Measurements from ENCODE around the gene KCNQ1OT1. TPM values are rescaled to one million over a fixed set of nuclear protein-coding genes. Genes with fewer than 3 reads are reported as not detected.

Gene KCNQ1OT1
- polyA plus RNA-seq, 12 donors: 0.53 to 4.4 (median 1.6) TPM

- no peak for DNase-seq
Measured at GRCh38 chr11:2584812-2585565, 114.8 kb downstream of the KCNQ1OT1 start.

DNA sequence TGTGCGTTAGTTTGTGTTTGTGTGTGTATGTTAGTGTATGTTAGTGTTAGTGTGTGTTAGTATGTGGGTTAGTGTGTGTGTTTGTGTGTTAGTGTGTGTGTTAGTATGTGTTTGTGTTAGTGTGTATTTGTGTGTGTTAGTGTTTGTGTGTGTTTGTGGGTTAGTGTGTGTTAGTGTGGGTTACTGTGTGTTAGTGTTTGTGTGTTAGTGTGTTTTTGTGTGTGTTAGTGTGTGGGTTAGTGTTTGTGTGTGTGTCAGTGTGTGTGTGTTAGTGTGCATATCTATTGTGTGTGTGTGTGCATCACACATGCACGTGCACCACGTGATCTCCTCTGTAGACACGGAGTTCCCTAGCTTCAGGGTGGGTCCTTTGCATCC, 115.4 kb downstream of the KCNQ1OT1 start:
- DNase-seq: no peak

- no peak for DNase-seq
Measured at GRCh38 chr11:2583605-2583958, 116.2 kb downstream of the KCNQ1OT1 start.

GRCh38 chr11:2582946-2583604, 116.7 kb downstream of the KCNQ1OT1 start:
- DNase-seq: no peak

DNA sequence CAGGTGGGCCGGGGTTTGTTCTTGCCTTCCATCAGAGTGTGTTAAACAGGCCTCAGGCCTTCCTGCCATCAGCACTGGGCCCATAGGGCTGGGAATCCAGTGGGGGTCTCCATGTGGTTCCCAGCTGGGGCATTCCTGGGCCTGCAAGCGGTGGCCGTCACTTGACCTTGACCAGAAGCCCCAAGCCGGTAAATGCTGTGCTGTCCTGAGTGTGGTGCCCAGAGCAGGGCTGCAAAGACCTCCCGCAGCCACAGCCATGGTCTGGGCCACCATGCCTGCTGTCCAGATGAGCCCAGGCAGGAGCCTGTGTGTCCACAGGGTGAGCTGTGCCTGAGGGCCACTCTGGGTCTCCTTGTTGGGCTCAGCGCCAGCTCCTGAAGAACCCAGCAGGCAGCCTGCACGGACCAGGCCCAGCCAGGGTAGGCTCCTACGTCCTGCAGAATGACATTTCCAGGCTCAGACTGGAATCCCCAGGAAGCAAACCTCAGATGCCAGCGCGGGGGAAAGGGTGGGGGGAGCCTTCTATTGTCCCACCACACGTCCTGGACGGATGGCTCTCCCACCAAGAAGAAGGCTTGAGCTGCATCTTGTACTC, 117.3 kb downstream of the KCNQ1OT1 start:
- no peak for DNase-seq

DNA sequence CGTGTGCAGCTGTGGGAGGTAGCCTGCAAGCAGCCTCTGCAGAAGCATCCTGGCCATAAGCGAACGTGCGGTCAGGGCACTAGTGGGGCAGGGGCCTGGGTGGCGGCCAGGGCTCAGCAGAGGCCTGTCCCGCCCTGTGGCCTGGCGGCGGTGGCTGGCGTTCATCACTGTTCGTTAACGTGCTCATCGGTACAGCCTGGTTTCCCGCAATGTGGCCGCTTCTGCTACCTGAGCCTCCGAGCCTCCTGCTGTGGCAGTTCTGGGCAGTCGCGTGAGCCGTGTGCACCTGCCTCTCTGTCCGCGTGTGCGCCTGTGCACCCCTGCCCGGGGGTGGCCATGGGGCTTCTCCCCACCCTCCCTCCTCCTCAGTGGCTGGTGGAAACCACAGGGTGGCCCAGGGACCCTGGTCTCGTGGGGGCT, 117.9 kb downstream of the KCNQ1OT1 start:
- DNase-seq: no peak

- DNase-seq: no peak
Measured at GRCh38 chr11:2581151-2581930, 118.5 kb downstream of the KCNQ1OT1 start.

DNA sequence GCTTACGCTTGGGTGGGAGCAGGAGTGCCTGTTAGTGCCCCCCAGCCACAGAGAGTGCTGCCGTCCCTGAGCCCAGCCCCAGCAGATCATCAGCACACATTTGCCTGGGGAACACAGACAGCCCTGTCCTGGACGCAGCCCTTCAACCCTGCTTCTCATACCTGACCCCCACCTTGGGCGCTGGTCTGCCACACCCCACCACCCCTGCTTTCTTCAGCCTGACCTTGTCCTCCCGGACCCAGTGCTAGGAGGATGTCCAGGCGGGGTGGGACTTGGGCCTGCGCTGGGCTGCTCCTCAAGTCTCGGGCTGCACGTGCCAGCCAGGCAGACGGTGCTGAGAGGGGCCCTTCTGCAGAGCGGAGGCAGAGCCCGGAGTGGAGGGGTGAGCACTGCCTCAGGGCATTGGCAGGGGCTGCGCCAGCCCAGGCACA, 119.2 kb downstream of the KCNQ1OT1 start:
- DNase-seq: no peak

DNA sequence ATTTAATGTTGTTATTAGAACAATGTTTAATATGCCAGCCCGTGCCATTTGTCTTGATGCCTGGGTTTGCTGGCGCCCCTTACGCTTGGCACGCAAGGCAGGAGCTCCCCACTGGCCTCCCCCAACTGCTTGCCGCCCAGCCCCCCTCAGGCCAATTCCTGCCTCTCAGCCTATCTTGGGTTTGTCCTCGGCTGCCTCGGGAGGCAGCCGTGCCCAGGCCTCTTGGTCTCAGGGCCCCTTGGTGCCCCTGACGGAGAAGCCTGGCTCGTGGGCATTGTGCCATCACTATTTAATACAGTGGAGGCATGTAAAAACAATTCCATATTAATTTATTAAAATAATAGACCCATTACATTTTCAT, 119.8 kb downstream of the KCNQ1OT1 start:
- DNase-seq: no peak

DNA sequence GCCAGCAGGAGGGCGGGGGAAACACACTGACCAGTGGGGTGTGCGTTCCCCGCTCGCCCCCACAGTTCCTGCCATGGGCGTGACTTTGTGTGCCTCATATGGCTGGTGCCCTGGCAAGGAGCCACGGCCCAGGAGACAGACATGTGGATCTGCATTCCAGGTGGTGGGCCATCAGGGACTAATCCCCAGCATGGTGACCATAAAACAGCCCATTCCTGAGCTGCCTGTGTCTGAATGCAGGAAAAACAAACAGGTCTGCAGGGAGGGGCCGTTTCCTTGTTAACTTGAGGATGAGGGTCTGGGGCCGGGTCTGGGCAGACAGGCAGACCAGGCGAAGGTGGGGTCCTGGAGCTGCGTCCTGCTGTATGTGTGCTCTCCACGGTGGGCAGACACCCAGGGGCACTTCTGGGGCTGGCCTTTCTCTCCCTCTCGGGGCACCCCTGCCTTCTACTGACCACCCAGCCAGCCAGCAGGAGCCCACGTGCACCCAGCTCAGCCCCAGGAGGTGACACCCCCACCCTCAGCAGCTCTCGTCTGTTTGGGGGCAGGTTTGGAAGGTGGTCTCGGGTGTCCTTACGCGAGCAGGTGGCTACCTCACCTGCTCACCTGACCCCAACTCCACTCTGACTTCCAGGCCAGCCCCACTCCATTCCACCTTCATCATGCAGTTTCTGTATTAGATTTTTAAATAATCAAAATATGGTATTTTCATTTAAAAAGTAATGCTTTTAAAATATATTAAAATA, 120.3 kb downstream of the KCNQ1OT1 start:
- DNase-seq: no peak

GRCh38 chr11:2578929-2579270, 120.9 kb downstream of the KCNQ1OT1 start:
- no peak for DNase-seq

DNA sequence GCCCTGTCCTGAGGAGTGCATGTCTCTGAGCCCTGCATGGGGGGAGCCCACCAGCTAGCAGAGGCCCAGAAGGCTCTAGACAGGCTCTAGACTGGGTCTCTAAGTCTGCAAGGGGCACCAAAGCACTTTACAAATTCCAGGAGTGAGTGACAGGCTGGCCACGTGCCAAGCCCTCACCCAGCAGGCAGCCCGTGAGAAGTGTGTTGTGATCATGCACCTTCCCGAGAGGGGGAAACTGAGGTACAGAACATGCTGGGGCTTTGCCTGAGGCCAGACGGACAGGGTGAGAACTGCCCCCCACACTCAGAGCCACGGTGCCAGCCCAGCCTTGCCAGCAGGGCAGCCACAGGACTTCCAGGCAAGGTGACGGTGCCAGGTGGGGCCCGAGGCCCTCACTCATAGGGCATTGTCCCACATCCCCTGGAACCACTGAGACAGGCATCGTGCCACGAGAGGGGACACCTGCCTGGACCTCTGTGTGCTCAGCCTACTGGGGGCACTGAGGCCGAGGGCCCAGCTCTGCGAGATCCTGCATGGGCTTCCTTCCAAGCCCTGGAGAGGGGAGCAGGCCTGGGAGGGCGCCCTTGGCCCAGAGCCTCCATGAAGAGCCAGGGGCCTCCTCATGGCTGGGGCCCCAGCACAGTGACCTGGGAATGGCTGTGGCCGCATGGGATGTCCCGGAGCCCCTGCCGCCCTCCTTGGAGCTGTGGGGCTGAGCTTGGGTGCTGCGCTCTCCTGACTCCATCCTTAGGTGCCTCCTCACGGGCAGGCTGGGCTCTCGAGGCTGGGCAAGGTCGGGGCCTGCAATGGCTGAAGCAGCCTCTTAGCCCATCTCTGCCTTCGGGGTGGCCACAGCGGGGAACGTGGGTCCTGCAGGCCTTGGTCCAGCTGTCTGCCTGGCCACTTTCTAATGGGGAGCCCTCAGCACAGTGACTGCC, 121.5 kb downstream of the KCNQ1OT1 start:
- DNase-seq: no peak

DNA sequence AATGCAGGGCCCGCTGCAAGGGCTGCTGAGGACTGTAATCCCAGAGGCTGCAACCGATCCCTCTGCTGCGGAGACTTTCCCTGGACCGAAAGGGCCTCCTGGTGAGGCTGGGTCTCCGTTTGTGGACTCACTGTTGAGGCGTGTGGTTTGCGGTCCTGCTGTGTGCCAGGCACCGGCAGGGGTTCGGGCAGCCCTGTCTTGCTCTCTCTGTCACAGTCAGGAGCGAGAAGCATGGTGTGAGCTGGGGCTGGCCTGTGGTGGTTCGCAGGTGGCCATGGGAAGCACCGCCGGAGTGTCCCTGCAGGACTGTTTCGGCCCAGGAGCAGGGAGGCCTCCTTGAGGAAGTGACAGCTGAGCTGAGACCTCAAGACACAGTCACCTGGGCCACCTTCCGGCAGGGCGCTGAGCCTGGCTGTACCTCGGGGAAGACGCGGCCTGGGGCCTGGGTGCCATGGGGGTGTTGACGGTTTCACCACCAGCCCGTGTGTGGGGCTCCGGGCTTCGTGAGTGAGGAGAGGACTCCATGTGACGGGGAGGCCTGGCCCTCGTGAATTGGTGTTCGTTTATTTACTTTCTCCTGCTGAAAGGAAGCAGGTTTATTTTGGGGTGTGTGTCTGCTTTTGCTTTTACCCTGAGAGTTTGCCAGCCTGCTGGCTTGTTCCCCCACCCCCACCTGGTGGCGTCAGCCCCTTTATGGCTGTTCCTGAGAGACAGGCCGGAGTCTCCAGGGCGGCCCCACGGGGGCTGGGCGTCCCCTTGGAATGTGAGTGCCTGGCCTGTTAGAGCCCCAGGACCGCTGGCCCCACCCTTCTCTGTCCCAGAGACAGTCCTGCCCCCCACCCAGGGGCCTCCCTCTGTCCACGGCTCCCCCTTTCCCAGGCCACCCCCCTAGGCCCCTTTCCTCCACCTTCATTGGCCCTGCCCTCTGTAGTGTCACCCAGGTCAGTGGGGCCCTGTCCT, 122.5 kb downstream of the KCNQ1OT1 start:
- DNase-seq: no peak

DNA sequence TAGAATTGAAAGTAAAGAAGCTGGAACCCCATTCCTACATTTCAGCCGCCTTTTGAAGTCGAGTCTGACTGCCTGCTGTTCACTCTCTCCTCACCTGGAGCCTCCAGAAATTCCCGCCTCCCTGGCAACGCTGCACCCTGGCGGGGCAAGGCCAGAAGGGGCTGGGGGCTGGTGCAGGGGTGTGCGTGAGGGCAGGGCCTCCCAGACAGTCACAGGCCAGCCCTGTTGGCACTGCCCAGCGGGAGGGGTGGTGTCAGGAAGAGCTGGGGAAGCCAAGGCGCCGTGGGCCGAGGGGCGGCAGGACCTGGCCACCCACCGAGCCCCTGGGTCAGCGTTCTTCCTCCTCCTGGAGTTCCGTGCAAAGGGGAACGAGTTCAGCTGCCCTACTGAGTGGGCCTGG, 123.2 kb downstream of the KCNQ1OT1 start:
- no peak for DNase-seq

GRCh38 chr11:2576111-2576510, 123.7 kb downstream of the KCNQ1OT1 start:
- no peak for DNase-seq

- DNase-seq: no peak
Measured at GRCh38 chr11:2575591-2576051, 124.2 kb downstream of the KCNQ1OT1 start.

GRCh38 chr11:2574553-2575535, 125.0 kb downstream of the KCNQ1OT1 start:
- no peak for DNase-seq

GRCh38 chr11:2574043-2574552, 125.7 kb downstream of the KCNQ1OT1 start:
- no peak for DNase-seq

All from muscle of arm (tissue), 12 donors.